HT-29 (cell line): ENCODE results near the gene TMEM115. TPM values are rescaled to one million over a fixed set of nuclear protein-coding genes. Genes with fewer than 3 reads are reported as not detected.
"Not testable (repeated sequence)": the region's sequence is repeated elsewhere in the genome, so short reads cannot be mapped to it uniquely, and the experiment has no call there.

Source experiments
- DNase-seq: peaks from one replicate; pipeline ENCODE4 v3.0.0-alpha.2; 2015; ENCODE audit warnings: low spot score
- total RNA-seq: library from RNA; depleted of rRNA; stranded (reverse); fragments of >200 nt; shearing (Covaris generic); gene quantifications from 2 replicates; pipeline ENCODE4 v1.2.3, GENCODE V29; 2014; rRNA removed

The TMEM115 gene
- total RNA-seq, 1 experiment from 2014 or later, result 36.2 TPM

- no peak for DNase-seq
Measured at GRCh38 chr3:50319181-50319893, 40.0 kb downstream of the TMEM115 start.

GRCh38 chr3:50318615-50319014 lies 40.7 kb downstream of the TMEM115 start:
- no peak for DNase-seq

- no peak for DNase-seq
Measured at GRCh38 chr3:50318163-50318562, 41.2 kb downstream of the TMEM115 start.

GRCh38 chr3:50317300-50317699 lies 42.0 kb downstream of the TMEM115 start:
- peak; percentile 71 for DNase-seq

- DNase-seq, result peak; percentile 91
Measured at GRCh38 chr3:50316657-50317242, 42.6 kb downstream of the TMEM115 start.

GRCh38 chr3:50314816-50315215 lies 44.5 kb downstream of the TMEM115 start:
- DNase-seq, result no peak

GRCh38 chr3:50314342-50314741 lies 45.0 kb downstream of the TMEM115 start:
- DNase-seq, result no peak

GRCh38 chr3:50312041-50312440 lies 47.3 kb downstream of the TMEM115 start:
- not testable (repeated sequence) for DNase-seq

Other genes with a start within 250 kb of the TMEM115 start
- gene SEMA3F, start 204.2 kb downstream of the TMEM115 start, total RNA-seq, result 14.6 and 16.5 TPM in 2 replicates
- 0.18 TPM in 1 of 2 replicates, not detected in the other for gene GNAT1, start 167.9 kb downstream of the TMEM115 start, total RNA-seq
- gene SLC38A3, start 154.2 kb downstream of the TMEM115 start, total RNA-seq, result 0.70 TPM in 1 of 2 replicates, not detected in the other
- gene GNAI2, start 123.3 kb downstream of the TMEM115 start, total RNA-seq, result 167 and 168 TPM in 2 replicates
- gene SEMA3B, start 90.4 kb downstream of the TMEM115 start, total RNA-seq, result 87.7 and 94.2 TPM in 2 replicates
- gene LSMEM2, start 80.4 kb downstream of the TMEM115 start, total RNA-seq, result not detected in 2 replicates
- 175 and 177 TPM in 2 replicates for gene IFRD2, start 67.1 kb downstream of the TMEM115 start, total RNA-seq
- 8.3 and 12.7 TPM in 2 replicates for gene HYAL3, start 60.1 kb downstream of the TMEM115 start, total RNA-seq
- gene NAA80, start 60.1 kb downstream of the TMEM115 start, total RNA-seq, result 14.2 and 15.3 TPM in 2 replicates
- 1.4 and 1.6 TPM in 2 replicates for gene HYAL1, start 55.9 kb downstream of the TMEM115 start, total RNA-seq
- 81.4 and 82.6 TPM in 2 replicates for gene HYAL2, start 36.8 kb downstream of the TMEM115 start, total RNA-seq
- 66.8 and 69.2 TPM in 2 replicates for gene TUSC2, start 31.3 kb downstream of the TMEM115 start, total RNA-seq
- gene RASSF1, start 18.7 kb downstream of the TMEM115 start, total RNA-seq, result 24.2 and 30.2 TPM in 2 replicates
- 0.48 TPM in 1 of 2 replicates, not detected in the other for gene ZMYND10, start 13.8 kb downstream of the TMEM115 start, total RNA-seq
- gene NPRL2, start 8.7 kb downstream of the TMEM115 start, total RNA-seq, result 30.0 and 30.7 TPM in 2 replicates
- 42.5 and 46.0 TPM in 2 replicates for gene CYB561D2, start 8.7 kb downstream of the TMEM115 start, total RNA-seq
- gene CACNA2D2, start 144.1 kb upstream of the TMEM115 start, total RNA-seq, result 0.33 and 0.42 TPM in 2 replicates
- gene C3orf18, start 208.2 kb upstream of the TMEM115 start, total RNA-seq, result 0.33 and 0.44 TPM in 2 replicates
- gene HEMK1, start 210.0 kb upstream of the TMEM115 start, total RNA-seq, result 8.2 and 12.2 TPM in 2 replicates